Upper lobe of left lung (tissue), 4 donors: Measurements from ENCODE around the gene SORL1.

Source experiments
- CTCF ChIP-seq, 6 experiments: fragments of 450-650 bp in 4 of 6; fragments of 200-600 bp in 2 of 6; sonication (generic) in 2 of 6; IDR thresholded peaks; one replicate each; pipeline ENCODE4 v1.5.1; 2016 to 2019; ENCODE audit warnings: antibody characterized with exemption in 6 of 6
- POLR2A ChIP-seq, 4 donors: fragments of 450-650 bp; IDR thresholded peaks; one replicate each; pipeline ENCODE4 v1.5.1; 2016 to 2017; ENCODE audit warnings: antibody characterized with exemption in 4 of 4, mild to moderate bottlenecking in 2 of 4
- POLR2AphosphoS5 ChIP-seq, 2 donors: sonication (generic); formaldehyde crosslinking; IDR thresholded peaks; one replicate each; pipeline ENCODE4 v1.5.1; 2017; ENCODE audit warnings: antibody characterized with exemption in 2 of 2

GRCh38 chr11:121543836-121544380 lies 91.8 kb downstream of the SORL1 start:
- TF ChIP-seq CTCF (IDR thresholded peaks at IDR 0.05) (no peak), POLR2A (IDR thresholded peaks at IDR 0.05) (no peak), POLR2AphosphoS5 (IDR thresholded peaks at IDR 0.05) (no peak)
